GM12878 (cell line): Measurements from ENCODE around the gene SDCCAG8. TPM values are rescaled to one million over a fixed set of nuclear protein-coding genes. Genes with fewer than 3 reads are reported as not detected.

Source experiments
- ATAC-seq: fragments of 200-7000 bp; cut with Tn5 transposase; 3 replicates; pipeline ENCODE4 v1.9.1; 2020; ENCODE audit warnings: mild to moderate bottlenecking, moderate library complexity
- BruUV-seq: library from RNA; stranded (reverse); fragments of 400-500 nt; replicated peaks from 2 replicates; lab custom pipeline; 2021; lab: Mats Ljungman, UMichigan
- CTCF ChIA-PET: fragments of 300-600 bp; sonication (Branson Sonifier 250); formaldehyde crosslinking; extraction: SDS; loops from one replicate; lab custom pipeline; 2021; ENCODE audit warnings: inconsistent platforms; lab: Yijun Ruan, JAX
- POLR2A ChIA-PET: fragments of 350-600 bp; formaldehyde crosslinking; extraction: SDS; loops from one replicate; lab custom pipeline; 2021; ENCODE audit warnings: inconsistent platforms; lab: Charles Lee
- RAD21 ChIA-PET: fragments of 300-600 bp; sonication (Branson Sonifier 250); formaldehyde crosslinking; loops from one replicate; lab custom pipeline; 2023; ENCODE audit warnings: antibody characterized with exemption; ENCODE audit not compliant: unreplicated experiment; lab: Charles Lee
- SMC1A ChIA-PET: fragments of 300-600 bp; sonication (Branson Sonifier 250); formaldehyde crosslinking; loops from one replicate; lab custom pipeline; 2023; ENCODE audit not compliant: unreplicated experiment, uncharacterized antibody; lab: Charles Lee
- DNase-seq: peaks from one replicate; pipeline ENCODE4 v3.0.0-alpha.2; 2011; ENCODE audit warnings: low read depth, low spot score
- FAIRE-seq: peaks from 3 replicates; lab custom pipeline; 2011; peaks lifted over from hg19 to GRCh38; lab: Jason Lieb, UNC
- H2AFZ ChIP-seq: 2 replicates; pipeline ENCODE4 v1.6.0; 2011; ENCODE audit warnings: low read depth, low read length, control low read depth; ENCODE audit not compliant: control insufficient read depth
- H3K27ac ChIP-seq: 2 replicates; pipeline ENCODE4 v1.5.1; 2011; ENCODE audit warnings: control low read depth; ENCODE audit not compliant: control insufficient read depth, insufficient read depth
- H3K27me3 ChIP-seq, 2 experiments: replicated peaks in 1 of 2; 2 replicates each; pipeline versions ENCODE4 v1.6.0 to v1.6.1; 2011; ENCODE audit warnings: low read length in 1 of 2; ENCODE audit not compliant: control insufficient read depth in 2 of 2, insufficient read depth in 2 of 2
- H3K36me3 ChIP-seq, 2 experiments: 2 replicates each; pipeline ENCODE4 v1.5.1; 2011; ENCODE audit warnings: low read length in 1 of 2; ENCODE audit not compliant: control insufficient read depth in 2 of 2, insufficient read depth in 2 of 2
- H3K4me1 ChIP-seq: 2 replicates; pipeline ENCODE4 v1.6.1; 2011; ENCODE audit warnings: mild to moderate bottlenecking, low read length, moderate library complexity, mixed read lengths; ENCODE audit not compliant: control insufficient read depth, insufficient read depth
- H3K4me2 ChIP-seq: 2 replicates; pipeline ENCODE4 v1.6.0; 2011; ENCODE audit warnings: control low read depth; ENCODE audit not compliant: control insufficient read depth, insufficient read depth
- H3K4me3 ChIP-seq: fragments of 200-600 bp; sonication (generic); 2 replicates; pipeline ENCODE4 v1.5.1; 2016
- H3K79me2 ChIP-seq: 2 replicates; pipeline ENCODE4 v1.6.0; 2011; ENCODE audit warnings: low read length; ENCODE audit not compliant: control insufficient read depth, insufficient read depth
- H3K9ac ChIP-seq: 2 replicates; pipeline ENCODE4 v1.8.0; 2011; ENCODE audit warnings: low read length, control low read depth, mixed read lengths; ENCODE audit not compliant: control insufficient read depth, insufficient read depth
- H3K9me3 ChIP-seq: replicated peaks from 3 replicates; pipeline ENCODE4 v1.5.1; 2011; ENCODE audit warnings: mild to moderate bottlenecking, low read length; ENCODE audit not compliant: control insufficient read depth, insufficient read depth
- H4K20me1 ChIP-seq: 2 replicates; pipeline ENCODE4 v1.6.0; 2011; ENCODE audit not compliant: control insufficient read depth, insufficient read depth
- BHLHE40 ChIP-seq, 2 experiments: fragments of 450-650 bp in 1 of 2; IDR thresholded peaks; 2 replicates each; pipeline ENCODE4 v1.6.1; 2011 to 2017; ENCODE audit warnings: low read depth in 2 of 2, borderline replicate concordance in 1 of 2, improper control_type of control experiment in 1 of 2, low read length in 1 of 2, mild to moderate bottlenecking in 1 of 2
- NFXL1 ChIP-seq: fragments of 450-650 bp; IDR thresholded peaks from 2 replicates; pipeline ENCODE4 v1.6.1; 2017; ENCODE audit warnings: antibody characterized with exemption, mild to moderate bottlenecking, borderline replicate concordance
- SRF ChIP-seq, 2 experiments: IDR thresholded peaks; 2 replicates each; pipeline ENCODE4 v1.6.1; 2011; ENCODE audit warnings: low read depth in 2 of 2, low read length in 2 of 2, mild to moderate bottlenecking in 1 of 2, moderate library complexity in 1 of 2
- YY1 ChIP-seq: IDR thresholded peaks from 2 replicates; pipeline ENCODE4 v1.6.1; 2011; ENCODE audit warnings: low read depth, mild to moderate bottlenecking, low read length
- WGBS: methylation state at CpG from one replicate; pipeline ENCODE4 v1.1.6; 2016; ENCODE audit warnings: low lambda C conversion rate; ENCODE audit not compliant: insufficient replicate concordance, insufficient coverage; ENCODE audit errors: missing lambda C conversion rate; 5-methylcytosine and 5-hydroxymethylcytosine counted together
- in situ Hi-C: fragments of 300-500 bp; cut with MboI; formaldehyde crosslinking; loops from 9 replicates; pipeline ENCODE4 v1.14.3; 2018; ENCODE audit warnings: mixed read lengths
- intact Hi-C: fragments of 100-400 bp; cut with micrococcal nuclease; formaldehyde crosslinking; loops from one replicate; pipeline ENCODE4 v1.14.2; 2022; ENCODE audit not compliant: unreplicated experiment
- polyA plus RNA-seq, 11 experiments: library from polyadenylated mRNA; depleted of rRNA in 4 of 11; unstranded in 6 of 11; stranded (reverse) in 5 of 11; fragments of >200 nt; fragmentation: Nextera tagmentation in 4 of 11; fragmentation: Illumina TruSeq in 1 of 11; extraction: Ambion mirVana in 4 of 11; extraction: Trizol in 1 of 11; gene quantifications; 1 replicate in 1 of 11; 2 replicates in 10 of 11; pipeline versions ENCODE4 v1.2.1 to v1.2.3, GENCODE V29; 2011 to 2016; ENCODE audit warnings: inconsistent platforms in 2 of 11, missing spikeins in 2 of 11, low read depth in 1 of 11
- total RNA-seq, 4 experiments: library from RNA; depleted of rRNA in 3 of 4; stranded (reverse); fragments of >200 nt in 3 of 4; fragmentation: Illumina TruSeq in 1 of 4; extraction: Trizol in 1 of 4; gene quantifications; 2 replicates each; pipeline versions ENCODE4 v1.2.1 to v1.2.3, GENCODE V29; 2013 to 2021

Gene SDCCAG8
- total and polyA plus RNA-seq, 10 of the 15 experiments (the other 5 are each of a cell fraction or from before 2014, with no cell fraction given), result 15.0 to 25.6 (median 20.6) TPM

GRCh38 chr1:243473227-243474135 lies 217.6 kb downstream of the SDCCAG8 start (continued):
- TF ChIP-seq BHLHE40 (IDR thresholded peaks at IDR 0.05; ENCODE audit: borderline replicate concordance in 1 of 2, low read depth in 2 of 2, low read length in 1 of 2), result no peak
- no peak for TF ChIP-seq NFXL1

GRCh38 chr1:243474136-243474881 lies 218.5 kb downstream of the SDCCAG8 start:
- peaks cover 7% of the 10 kb centered on the region; the same call in 1 of the 2 replicates for H3K4me1 ChIP-seq
- ChIA-PET SMC1A (no interaction called here), POLR2A (no interaction called here), CTCF (no interaction called here), RAD21 (no interaction called here)
- no peak overlapping the region for H3K4me3 ChIP-seq
- BruUV-seq, result no TSS peak
- no peaks in the 10 kb centered on the region for H3K36me3 ChIP-seq
- FAIRE-seq, result no peak
- H2AFZ ChIP-seq, result no peak overlapping the region
- in situ Hi-C loops, result no loop called here
- no peak for ATAC-seq
- H4K20me1 ChIP-seq, result no peaks in the 10 kb centered on the region
- no peaks in the 10 kb centered on the region for H3K27me3 ChIP-seq
- no peak overlapping the region for H3K9ac ChIP-seq
- no peak for DNase-seq
- no peaks in the 10 kb centered on the region for H3K79me2 ChIP-seq
- intact Hi-C loops, result no loop called here
- 0 out of 4 replicates have a peak, but pooled peaks of 1 of the 2 experiments have one; percentile 20 for TF ChIP-seq SRF (IDR thresholded peaks at IDR 0.05; ENCODE audit: low read depth in 2 of 2, low read length in 2 of 2)
- no peak for TF ChIP-seq YY1
- WGBS, result 98% methylated on average over 43 of the region's 55 CpGs
- no peak overlapping the region for H3K27ac ChIP-seq
- no peaks in the 10 kb centered on the region for H3K9me3 ChIP-seq
- no peak overlapping the region for H3K4me2 ChIP-seq
